Esophagus muscularis mucosa (tissue), 4 donors: ENCODE measurements around the gene MRPS31. TPM values are rescaled to one million over a fixed set of nuclear protein-coding genes. Genes with fewer than 3 reads are reported as not detected.

ENCODE experiments used
- DNase-seq: peaks from one replicate; pipeline ENCODE4 v3.0.0-alpha.2; 2017; ENCODE audit errors: extremely low spot score
- H3K27ac ChIP-seq, 4 donors: fragments of 200-600 bp; sonication (generic); replicated peaks in 1 of 4; 1 replicate in 3 of 4; 2 replicates in 1 of 4; pipeline ENCODE4 v1.5.1; 2016 to 2019; ENCODE audit warnings: mild to moderate bottlenecking in 1 of 4
- H3K27me3 ChIP-seq, 4 donors: fragments of 200-600 bp; sonication (generic); one replicate each; pipeline versions ENCODE4 v1.5.1 to v1.6.0; 2016 to 2019
- H3K36me3 ChIP-seq, 4 donors: fragments of 200-600 bp; sonication (generic); one replicate each; pipeline ENCODE4 v1.5.1; 2016 to 2019
- H3K4me1 ChIP-seq, 4 donors: fragments of 200-600 bp; sonication (generic); one replicate each; pipeline ENCODE4 v1.5.1; 2016 to 2019
- H3K4me3 ChIP-seq, 4 donors: fragments of 200-600 bp; sonication (generic); 1 replicate in 2 of 4; 2 replicates in 2 of 4; pipeline ENCODE4 v1.5.1; 2016 to 2019; ENCODE audit warnings: mild to moderate bottlenecking in 4 of 4, moderate library complexity in 1 of 4
- H3K9me3 ChIP-seq, 4 donors: fragments of 200-600 bp; sonication (generic); 1 replicate in 3 of 4; 2 replicates in 1 of 4; pipeline ENCODE4 v1.5.1; 2016 to 2019
- CTCF ChIP-seq, 3 experiments: fragments of 200-600 bp in 2 of 3; fragments of 450-650 bp in 1 of 3; sonication (generic) in 2 of 3; IDR thresholded peaks; one replicate each; pipeline ENCODE4 v1.5.1; 2017 to 2019; ENCODE audit warnings: antibody characterized with exemption in 3 of 3, mild to moderate bottlenecking in 2 of 3, moderate library complexity in 1 of 3
- EP300 ChIP-seq: sonication (generic); formaldehyde crosslinking; IDR thresholded peaks from one replicate; pipeline ENCODE4 v1.6.1; 2017; ENCODE audit warnings: antibody characterized with exemption
- POLR2A ChIP-seq: fragments of 450-650 bp; IDR thresholded peaks from one replicate; pipeline ENCODE4 v1.6.1; 2017; ENCODE audit warnings: antibody characterized with exemption, moderate library complexity, mild to moderate bottlenecking, low read depth
- POLR2AphosphoS5 ChIP-seq, 2 donors: sonication (generic); formaldehyde crosslinking; IDR thresholded peaks; one replicate each; pipeline ENCODE4 v1.6.1; 2017; ENCODE audit warnings: antibody characterized with exemption in 2 of 2
- WGBS: methylation state at CpG from one replicate; pipeline ENCODE4 v1.1.5; 2018; 5-methylcytosine and 5-hydroxymethylcytosine counted together
- intact Hi-C: fragments of 100-400 bp; cut with DNase I; formaldehyde crosslinking; loops from one replicate; pipeline ENCODE4 v1.15.1; 2023
- small RNA-seq, 3 donors: library from RNA; depleted of rRNA; stranded (forward); fragments of <200 nt; gene quantifications; one replicate each; pipeline ENCODE3, GENCODE V24; 2016
- total RNA-seq, 4 donors: library from RNA; depleted of rRNA; stranded (reverse); fragments of >200 nt; gene quantifications; one replicate each; pipeline versions ENCODE4 v1.1.0 to v1.2.1, GENCODE V29; 2016

The MRPS31 gene
- total RNA-seq, 4 donors from 2014 or later: 9.9 to 14.6 (median 13.8) TPM

GRCh38 chr13:40680659-40681323 lies 90.2 kb downstream of the MRPS31 start:
- Histone ChIP-seq H3K4me1 (peaks cover 11 to 24% (median 23%) of the 10 kb centered on the region in 4 donors), H3K4me3 (no peak overlapping the region), H3K27me3 (no peaks in the 10 kb centered on the region), H3K27ac (no peak overlapping the region), H3K9me3 (no peaks in the 10 kb centered on the region), H3K36me3 (no peaks in the 10 kb centered on the region)
- DNase-seq: no peak
- WGBS: 97% methylated on average over 7 of the region's 7 CpGs
- intact Hi-C loops: loop anchor here (5.0 to 10.0 kb wide), 2 partner anchors 736 to 898 kb away; no protein-coding TSS in a partner anchor
- no peak for TF ChIP-seq POLR2A
- TF ChIP-seq POLR2AphosphoS5 (IDR thresholded peaks at IDR 0.05): no peak
- TF ChIP-seq CTCF (IDR thresholded peaks at IDR 0.05): no peak
- no peak for TF ChIP-seq EP300

GRCh38 chr13:40679480-40679985 lies 91.5 kb downstream of the MRPS31 start:
- Histone ChIP-seq H3K4me1 (peaks cover 11 to 24% (median 23%) of the 10 kb centered on the region in 4 donors), H3K27me3 (no peaks in the 10 kb centered on the region), H3K36me3 (no peaks in the 10 kb centered on the region), H3K4me3 (no peak overlapping the region), H3K27ac (no peak overlapping the region), H3K9me3 (no peaks in the 10 kb centered on the region)
- intact Hi-C loops: no loop called here
- 94% methylated on average over 6 of the region's 6 CpGs for WGBS
- no peak for TF ChIP-seq POLR2AphosphoS5 (IDR thresholded peaks at IDR 0.05)
- TF ChIP-seq POLR2A: no peak
- no peak for TF ChIP-seq EP300
- no peak for TF ChIP-seq CTCF (IDR thresholded peaks at IDR 0.05)
- DNase-seq: no peak

Small RNAs within 50 kb of the gene (small RNA-seq; reads per million reads assigned to genes)
- gene MIR320D1 (0 reads per million in 3 donors), gene MIR621 (0 reads per million in 3 donors), gene RF00017 (0 reads per million in 3 donors)

Other genes starting within 250 kb of the MRPS31 start
- 10 to 100 TPM; 65.6 to 87.4 (median 78.5) TPM for gene FOXO1, start 104.5 kb downstream of the MRPS31 start, total RNA-seq
- gene SLC25A15, start 18.4 kb upstream of the MRPS31 start, total RNA-seq: 1 to 10 TPM; 3.7 to 5.1 (median 4.5) TPM
- gene ELF1, start 248.1 kb upstream of the MRPS31 start, total RNA-seq: 10 to 100 TPM; 66.9 to 96.2 (median 72.1) TPM